Spleen (tissue), 11 donors: ENCODE data around the gene NT5C. TPM values are rescaled to one million over a fixed set of nuclear protein-coding genes. Genes with fewer than 3 reads are reported as not detected.

Experiments used
- DNase-seq: peaks from one replicate; pipeline ENCODE4 v3.0.0-alpha.2; 2020
- H3K27ac ChIP-seq, 8 donors: fragments of 200-600 bp; sonication (generic) in 7 of 8; 1 replicate in 4 of 8; 2 replicates in 4 of 8; pipeline versions ENCODE4 v1.5.0 to v1.8.0; 2016 to 2021; ENCODE audit warnings: inconsistent platforms in 4 of 8, mild to moderate bottlenecking in 4 of 8, moderate library complexity in 1 of 8
- H3K27me3 ChIP-seq, 7 donors: fragments of 200-600 bp; sonication (generic) in 6 of 7; replicated peaks in 1 of 7; 1 replicate in 4 of 7; 2 replicates in 3 of 7; pipeline versions ENCODE4 v1.5.0 to v1.8.0; 2016 to 2021; ENCODE audit warnings: inconsistent platforms in 3 of 7, mild to moderate bottlenecking in 1 of 7
- H3K36me3 ChIP-seq, 6 donors: fragments of 200-600 bp; sonication (generic) in 5 of 6; 1 replicate in 4 of 6; 2 replicates in 2 of 6; pipeline versions ENCODE4 v1.5.0 to v1.8.0; 2016 to 2021; ENCODE audit warnings: inconsistent platforms in 2 of 6
- H3K4me1 ChIP-seq, 6 donors: fragments of 200-600 bp; sonication (generic) in 5 of 6; 1 replicate in 3 of 6; 2 replicates in 3 of 6; pipeline versions ENCODE4 v1.5.0 to v1.8.0; 2016 to 2021; ENCODE audit warnings: inconsistent platforms in 3 of 6
- H3K4me3 ChIP-seq, 8 donors: fragments of 200-600 bp; sonication (generic) in 7 of 8; 1 replicate in 4 of 8; 2 replicates in 4 of 8; pipeline versions ENCODE4 v1.5.0 to v1.8.0; 2016 to 2021; ENCODE audit warnings: inconsistent platforms in 4 of 8, mild to moderate bottlenecking in 4 of 8, moderate library complexity in 2 of 8
- H3K9me3 ChIP-seq, 8 donors: fragments of 200-600 bp; sonication (generic) in 7 of 8; 1 replicate in 4 of 8; 2 replicates in 4 of 8; pipeline versions ENCODE4 v1.5.0 to v1.8.0; 2016 to 2021; ENCODE audit warnings: inconsistent platforms in 4 of 8
- CTCF ChIP-seq, 11 experiments: fragments of 200-600 bp in 7 of 11; fragments of 450-650 bp in 4 of 11; sonication (generic) in 4 of 11; IDR thresholded peaks in 8 of 11; conservative IDR thresholded peaks in 3 of 11; 1 replicate in 7 of 11; 2 replicates in 4 of 11; pipeline versions ENCODE4 v1.4.0 to v1.8.0; 2016 to 2021; ENCODE audit warnings: antibody characterized with exemption in 11 of 11, inconsistent platforms in 4 of 11, mild to moderate bottlenecking in 1 of 11
- POLR2A ChIP-seq, 3 donors: fragments of 450-650 bp; IDR thresholded peaks; one replicate each; pipeline ENCODE4 v1.5.1; 2017; ENCODE audit warnings: antibody characterized with exemption in 3 of 3, mild to moderate bottlenecking in 1 of 3
- POLR2AphosphoS5 ChIP-seq, 3 donors: sonication (generic); formaldehyde crosslinking; IDR thresholded peaks; one replicate each; pipeline ENCODE4 v1.5.1; 2017; ENCODE audit warnings: antibody characterized with exemption in 3 of 3
- WGBS, 5 donors: extraction: QIAGEN DNeasy Blood & Tissue Kit in 3 of 5; methylation state at CpG; one replicate each; pipeline versions ENCODE4 v1.1.5 to v1.1.7; 2013 to 2018; 5-methylcytosine and 5-hydroxymethylcytosine counted together
- intact Hi-C: fragments of 100-400 bp; cut with DNase I; formaldehyde crosslinking; loops from one replicate; pipeline ENCODE4 v1.15.0; 2023; ENCODE audit warnings: low total_unique reads
- polyA plus RNA-seq, 3 donors: library from polyadenylated mRNA; stranded (reverse); fragments of 200-250 nt; gene quantifications; one replicate each; pipeline ENCODE4 v1.2.1, GENCODE V29; 2013
- total RNA-seq, 7 donors: library from RNA; depleted of rRNA in 3 of 7; stranded (reverse); fragments of >200 nt in 3 of 7; fragmentation: NEBNext Ultra II Directional in 4 of 7; extraction: Animal tissue kit (Norgen Biotek cat#: 25700) in 4 of 7; gene quantifications; one replicate each; pipeline versions ENCODE4 v1.1.0 to v1.2.1, GENCODE V29; 2016 to 2021
- donor health status: healthy with polysubstance abuse.
- donor health status: DM: no; HTN: no; CAD: no; lungs with moderate emphysema.
- donor health status: DM: no; HTN: no; CAD: no.
- donor health status: Bipolar disorder and iron deficiency.
- donor health status: healthy.
- donor health status: DM: no; HTN: no; CAD: no.
- donor health status: DM: yes; HTN: yes; CAD: no.

NT5C gene
- total and polyA plus RNA-seq, 10 donors: 48.2 to 145 (median 65.8) TPM

- no peaks in the 10 kb centered on the region for H3K27me3 ChIP-seq
- peak overlapping the region in 5 of 8 donors; percentile 84 to 96 (median 91) for H3K27ac ChIP-seq
- 7 to 11% (median 8%) methylated on average over 27 to 28 of the region's 28 CpGs for WGBS, 5 donors
- H3K36me3 ChIP-seq: peaks cover 0 to 6% (median 3%) of the 10 kb centered on the region in 6 donors
- intact Hi-C loops: no loop called here
- peak overlapping the region; percentile 76 to 99 (median 90) for H3K4me3 ChIP-seq
- H3K4me1 ChIP-seq: peaks cover 9 to 54% (median 30%) of the 10 kb centered on the region in 6 donors
- TF ChIP-seq CTCF (IDR thresholded peaks at IDR 0.05 in 8 of 11, conservative IDR thresholded peaks at IDR 0.05 in 3 of 11) (no peak), POLR2A (IDR thresholded peaks at IDR 0.05) (no peak), POLR2AphosphoS5 (IDR thresholded peaks at IDR 0.05) (peak in 1 of 3 donors; percentile 45)
- DNase-seq: peak; percentile 80
- H3K9me3 ChIP-seq: no peaks in the 10 kb centered on the region
Observed at GRCh38 chr17:75152922-75153779, 21.6 kb upstream of the NT5C start.

GRCh38 chr17:75152523-75152921 is 21.0 kb upstream of the NT5C start:
- H3K4me3 ChIP-seq: peak overlapping the region in 4 of 8 donors; percentile 85 to 99 (median 93)

GRCh38 chr17:75151930-75152329 is 20.4 kb upstream of the NT5C start:
- H3K27ac ChIP-seq: no peak overlapping the region
- TF ChIP-seq POLR2AphosphoS5 (IDR thresholded peaks at IDR 0.05): no peak
- no peak for TF ChIP-seq POLR2A (IDR thresholded peaks at IDR 0.05)
- TF ChIP-seq CTCF (IDR thresholded peaks at IDR 0.05 in 8 of 11, conservative IDR thresholded peaks at IDR 0.05 in 3 of 11): no peak
- intact Hi-C loops: no loop called here
- H3K4me3 ChIP-seq: no peak overlapping the region
- no peaks in the 10 kb centered on the region for H3K9me3 ChIP-seq
- H3K4me1 ChIP-seq: peaks cover 9 to 57% (median 30%) of the 10 kb centered on the region in 6 donors
- H3K36me3 ChIP-seq: peaks cover 0 to 18% (median 14%) of the 10 kb centered on the region in 6 donors
- H3K27me3 ChIP-seq: no peaks in the 10 kb centered on the region
- no peak for DNase-seq
- 79 to 90% (median 86%) methylated on average over 6 of the region's 6 CpGs for WGBS, 5 donors

More at GRCh38 chr17:75152523-75152921, 21.0 kb upstream of the NT5C start:
- peaks cover 9 to 57% (median 30%) of the 10 kb centered on the region in 6 donors for H3K4me1 ChIP-seq
- DNase-seq: no peak
- no peak for TF ChIP-seq POLR2A (IDR thresholded peaks at IDR 0.05)
- TF ChIP-seq POLR2AphosphoS5 (IDR thresholded peaks at IDR 0.05): no peak
- no peak for TF ChIP-seq CTCF (IDR thresholded peaks at IDR 0.05 in 8 of 11, conservative IDR thresholded peaks at IDR 0.05 in 3 of 11)
- peaks cover 0 to 12% (median 8%) of the 10 kb centered on the region in 6 donors for H3K36me3 ChIP-seq
- no peaks in the 10 kb centered on the region for H3K27me3 ChIP-seq
- intact Hi-C loops: no loop called here
- 69 to 87% (median 82%) methylated on average over 6 of the region's 6 CpGs for WGBS, 5 donors
- H3K27ac ChIP-seq: no peak overlapping the region
- H3K9me3 ChIP-seq: no peaks in the 10 kb centered on the region
